Astrocyte of the spinal cord (primary cell): ENCODE results near the gene KCNQ5.

Source experiments
- DNase-seq: peaks from one replicate; pipeline ENCODE4 v3.0.0; 2011; ENCODE audit warnings: low read depth, low spot score
- H3K4me3 ChIP-seq: 2 replicates; pipeline ENCODE4 v1.5.1; 2011; ENCODE audit warnings: low read depth, mild to moderate bottlenecking, low read length, moderate library complexity
- CTCF ChIP-seq: IDR thresholded peaks from 2 replicates; pipeline ENCODE4 v1.5.1; 2012; ENCODE audit warnings: low read depth, mild to moderate bottlenecking, low read length, inconsistent platforms
- in situ Hi-C: cut with HindIII; loops from 2 replicates; pipeline ENCODE4 v1.10.0; 2017; ENCODE audit warnings: low sequenced_read_pairs

KCNQ5 gene

GRCh38 chr6:72742001-72742673 is 120.3 kb downstream of the KCNQ5 start:
- no peak for DNase-seq
- TF ChIP-seq CTCF = no peak
- in situ Hi-C loops = no loop called here
- no peak overlapping the region for H3K4me3 ChIP-seq

- peak; percentile 29 for DNase-seq
- TF ChIP-seq CTCF = no peak
- H3K4me3 ChIP-seq = no peak overlapping the region
- in situ Hi-C loops = no loop called here
Measured at GRCh38 chr6:72746276-72746675, 124.4 kb downstream of the KCNQ5 start.

DNA sequence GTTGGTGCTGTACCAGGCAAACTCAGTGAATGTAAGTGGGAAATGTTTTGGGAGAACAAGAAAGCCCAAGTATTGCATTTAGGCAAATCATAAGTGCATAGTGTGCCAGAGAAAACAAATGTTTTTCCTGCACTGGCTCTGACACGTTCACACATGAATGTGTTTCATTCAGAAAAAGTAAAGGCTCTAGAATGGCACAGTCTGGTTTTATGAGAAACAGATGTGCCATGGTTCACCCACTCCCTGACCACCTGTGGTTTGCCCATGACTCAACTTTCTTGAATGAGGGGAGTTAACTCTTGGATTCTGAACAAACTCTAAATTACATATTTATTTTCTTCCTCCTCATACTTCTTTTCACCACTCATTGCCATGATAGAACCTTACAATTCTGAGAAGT is 126.9 kb downstream of the KCNQ5 start:
- no peak overlapping the region for H3K4me3 ChIP-seq
- no peak for TF ChIP-seq CTCF
- DNase-seq = peak; percentile 94
- in situ Hi-C loops = no loop called here

GRCh38 chr6:72755752-72756151 is 133.9 kb downstream of the KCNQ5 start:
- no peak for TF ChIP-seq CTCF
- in situ Hi-C loops = no loop called here
- DNase-seq = peak; percentile 40
- H3K4me3 ChIP-seq = no peak overlapping the region

DNA sequence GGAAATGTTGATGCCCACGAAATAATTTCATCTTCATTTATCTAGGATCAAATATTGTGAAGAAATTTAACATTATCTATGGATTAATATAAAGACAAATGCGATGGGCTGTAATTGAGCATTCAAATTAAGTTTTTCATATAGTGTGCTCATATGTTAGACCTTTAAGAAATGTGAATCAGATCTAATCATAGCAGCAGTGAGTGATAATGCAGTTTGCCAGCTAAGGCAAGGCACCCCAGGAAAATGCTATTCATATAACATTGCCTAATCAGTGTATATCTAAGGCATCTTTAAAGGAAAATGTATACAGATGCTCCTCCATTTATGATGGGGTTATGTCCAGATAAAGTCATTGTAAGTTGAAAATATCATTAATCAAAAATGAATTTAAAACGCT is 135.2 kb downstream of the KCNQ5 start:
- no peak for DNase-seq
- no peak overlapping the region for H3K4me3 ChIP-seq
- no peak for TF ChIP-seq CTCF
- in situ Hi-C loops = no loop called here

DNA sequence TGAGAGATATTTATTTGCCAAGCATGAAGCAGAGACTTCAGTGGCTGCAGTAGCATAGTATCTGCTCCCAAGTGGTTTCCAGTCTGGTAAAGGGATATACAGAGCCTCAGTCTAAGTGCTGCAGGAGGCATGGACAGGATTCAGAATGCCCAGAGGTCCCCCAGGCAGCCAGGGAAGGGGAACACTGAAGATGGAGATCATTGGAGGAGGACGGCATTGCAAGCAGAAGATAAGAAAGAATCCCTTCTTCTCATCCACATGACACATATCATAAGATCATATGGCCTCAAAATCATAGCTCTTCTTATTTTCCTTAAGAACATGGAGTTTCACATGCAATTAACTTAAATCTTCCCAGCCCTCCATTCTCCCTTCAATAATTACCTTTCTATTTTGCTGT is 136.1 kb downstream of the KCNQ5 start:
- no peak for DNase-seq
- in situ Hi-C loops = no loop called here
- H3K4me3 ChIP-seq = no peak overlapping the region
- TF ChIP-seq CTCF = no peak
